GM12801 (cell line): ENCODE measurements around the gene ZGLP1.

Experiments
- TF ChIP-seq, protein P1 (sequence below): IDR thresholded peaks from one replicate; pipeline ENCODE4 v1.5.1; 2011; ENCODE audit warnings: control low read depth; ENCODE audit not compliant: insufficient read length; ENCODE audit errors: extremely low read depth

The ZGLP1 gene

DNA sequence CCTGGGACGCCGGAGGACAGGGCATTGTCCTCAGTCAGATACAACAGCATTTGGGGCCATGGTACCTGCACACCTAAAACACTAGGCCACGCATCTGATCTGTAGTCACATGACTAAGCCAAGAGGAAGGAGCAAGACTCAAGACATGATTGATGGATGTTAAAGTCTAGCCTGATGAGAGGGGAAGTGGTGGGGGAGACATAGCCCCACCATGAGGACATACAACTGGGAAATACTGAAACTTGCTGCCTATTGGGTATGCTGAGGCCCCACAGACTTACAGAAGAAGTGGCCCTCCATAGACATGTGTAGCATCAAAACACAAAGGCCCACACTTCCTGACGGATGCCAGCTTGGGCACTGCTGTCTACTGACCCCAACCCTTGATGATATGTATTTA is 24.2 kb downstream of the ZGLP1 start:
- TF ChIP-seq, protein P1, sequence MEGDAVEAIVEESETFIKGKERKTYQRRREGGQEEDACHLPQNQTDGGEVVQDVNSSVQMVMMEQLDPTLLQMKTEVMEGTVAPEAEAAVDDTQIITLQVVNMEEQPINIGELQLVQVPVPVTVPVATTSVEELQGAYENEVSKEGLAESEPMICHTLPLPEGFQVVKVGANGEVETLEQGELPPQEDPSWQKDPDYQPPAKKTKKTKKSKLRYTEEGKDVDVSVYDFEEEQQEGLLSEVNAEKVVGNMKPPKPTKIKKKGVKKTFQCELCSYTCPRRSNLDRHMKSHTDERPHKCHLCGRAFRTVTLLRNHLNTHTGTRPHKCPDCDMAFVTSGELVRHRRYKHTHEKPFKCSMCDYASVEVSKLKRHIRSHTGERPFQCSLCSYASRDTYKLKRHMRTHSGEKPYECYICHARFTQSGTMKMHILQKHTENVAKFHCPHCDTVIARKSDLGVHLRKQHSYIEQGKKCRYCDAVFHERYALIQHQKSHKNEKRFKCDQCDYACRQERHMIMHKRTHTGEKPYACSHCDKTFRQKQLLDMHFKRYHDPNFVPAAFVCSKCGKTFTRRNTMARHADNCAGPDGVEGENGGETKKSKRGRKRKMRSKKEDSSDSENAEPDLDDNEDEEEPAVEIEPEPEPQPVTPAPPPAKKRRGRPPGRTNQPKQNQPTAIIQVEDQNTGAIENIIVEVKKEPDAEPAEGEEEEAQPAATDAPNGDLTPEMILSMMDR, result no peak

DNA sequence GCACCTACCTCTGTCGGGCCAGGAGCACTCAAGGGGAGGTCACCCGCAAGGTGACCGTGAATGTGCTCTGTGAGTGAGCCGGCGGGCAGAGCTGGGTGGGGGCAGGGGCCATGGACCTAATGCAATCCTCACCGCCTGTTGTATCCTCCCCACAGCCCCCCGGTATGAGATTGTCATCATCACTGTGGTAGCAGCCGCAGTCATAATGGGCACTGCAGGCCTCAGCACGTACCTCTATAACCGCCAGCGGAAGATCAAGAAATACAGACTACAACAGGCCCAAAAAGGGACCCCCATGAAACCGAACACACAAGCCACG is 24.7 kb downstream of the ZGLP1 start:
- TF ChIP-seq, protein P1, result no peak

DNA sequence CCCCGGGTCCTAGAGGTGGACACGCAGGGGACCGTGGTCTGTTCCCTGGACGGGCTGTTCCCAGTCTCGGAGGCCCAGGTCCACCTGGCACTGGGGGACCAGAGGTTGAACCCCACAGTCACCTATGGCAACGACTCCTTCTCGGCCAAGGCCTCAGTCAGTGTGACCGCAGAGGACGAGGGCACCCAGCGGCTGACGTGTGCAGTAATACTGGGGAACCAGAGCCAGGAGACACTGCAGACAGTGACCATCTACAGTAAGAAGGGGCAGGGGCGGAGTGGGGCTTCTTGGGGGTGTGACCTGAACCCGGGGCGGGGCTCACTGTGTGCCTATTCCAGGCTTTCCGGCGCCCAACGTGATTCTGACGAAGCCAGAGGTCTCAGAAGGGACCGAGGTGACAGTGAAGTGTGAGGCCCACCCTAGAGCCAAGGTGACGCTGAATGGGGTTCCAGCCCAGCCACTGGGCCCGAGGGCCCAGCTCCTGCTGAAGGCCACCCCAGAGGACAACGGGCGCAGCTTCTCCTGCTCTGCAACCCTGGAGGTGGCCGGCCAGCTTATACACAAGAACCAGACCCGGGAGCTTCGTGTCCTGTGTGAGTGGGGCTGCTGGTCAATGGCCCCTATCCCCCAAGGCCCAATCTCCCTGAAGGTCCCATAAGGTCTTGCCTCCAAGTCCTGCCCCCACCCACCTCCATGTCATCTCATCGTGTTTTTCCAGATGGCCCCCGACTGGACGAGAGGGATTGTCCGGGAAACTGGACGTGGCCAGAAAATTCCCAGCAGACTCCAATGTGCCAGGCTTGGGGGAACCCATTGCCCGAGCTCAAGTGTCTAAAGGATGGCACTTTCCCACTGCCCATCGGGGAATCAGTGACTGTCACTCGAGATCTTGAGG is 25.3 kb downstream of the ZGLP1 start:
- TF ChIP-seq, protein P1, result no peak

DNA sequence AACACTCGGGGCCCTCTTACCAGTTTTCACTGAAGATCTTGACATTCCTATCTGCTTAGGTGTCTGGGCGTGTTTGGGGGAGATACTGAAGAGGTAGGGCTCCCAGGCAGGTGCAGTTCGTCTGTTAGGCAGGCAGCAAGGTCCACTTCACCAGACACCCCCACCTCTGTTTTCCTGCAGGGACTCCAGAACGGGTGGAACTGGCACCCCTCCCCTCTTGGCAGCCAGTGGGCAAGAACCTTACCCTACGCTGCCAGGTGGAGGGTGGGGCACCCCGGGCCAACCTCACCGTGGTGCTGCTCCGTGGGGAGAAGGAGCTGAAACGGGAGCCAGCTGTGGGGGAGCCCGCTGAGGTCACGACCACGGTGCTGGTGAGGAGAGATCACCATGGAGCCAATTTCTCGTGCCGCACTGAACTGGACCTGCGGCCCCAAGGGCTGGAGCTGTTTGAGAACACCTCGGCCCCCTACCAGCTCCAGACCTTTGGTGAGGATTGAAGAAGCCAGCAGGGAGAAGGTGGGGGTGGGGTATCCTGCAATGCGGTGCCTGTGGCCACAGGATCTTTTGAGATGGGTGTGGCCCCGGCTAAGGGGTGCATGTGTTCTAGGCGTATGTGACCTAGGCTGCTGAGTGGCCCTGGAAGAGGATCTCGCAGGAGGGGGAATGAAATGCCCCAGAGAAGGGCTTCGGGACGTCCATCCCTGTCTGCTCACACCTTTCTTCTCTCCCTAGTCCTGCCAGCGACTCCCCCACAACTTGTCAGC is 26.1 kb downstream of the ZGLP1 start:
- TF ChIP-seq, protein P1, result no peak

DNA sequence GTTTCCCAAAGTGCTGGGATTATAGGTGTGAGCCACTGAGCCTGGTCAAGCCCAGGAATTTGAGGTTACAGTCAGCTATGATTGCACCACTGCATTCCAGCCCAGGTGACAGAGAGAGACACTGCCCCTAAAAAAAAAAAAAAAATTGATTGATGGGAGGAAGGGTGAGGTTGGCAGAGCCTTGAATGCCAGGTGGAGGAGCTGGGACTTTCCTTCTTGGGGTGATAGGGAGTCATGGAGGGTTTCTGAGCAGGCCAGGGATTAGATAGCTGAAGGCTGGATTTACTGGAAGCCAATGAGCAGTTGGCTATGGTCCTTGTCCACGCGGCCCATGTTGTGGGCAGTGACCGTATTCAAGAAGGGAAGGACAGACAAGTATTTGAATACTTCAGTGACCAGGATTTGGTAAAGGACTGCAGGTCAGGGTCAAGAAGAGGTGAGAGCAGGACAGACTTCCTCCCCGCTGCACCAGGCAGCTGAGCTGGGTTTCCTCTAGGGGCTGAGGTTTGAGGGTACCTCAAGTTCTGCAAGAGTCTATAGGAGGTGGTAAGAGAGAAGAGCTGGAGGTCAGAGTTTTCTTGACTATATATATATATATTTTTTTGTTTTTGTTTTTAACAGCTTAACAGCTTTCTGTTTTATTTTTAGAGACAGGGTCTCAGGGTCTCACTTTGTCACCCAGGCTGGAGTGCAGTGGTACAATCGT is 29.7 kb downstream of the ZGLP1 start:
- TF ChIP-seq, protein P1, result no peak

DNA sequence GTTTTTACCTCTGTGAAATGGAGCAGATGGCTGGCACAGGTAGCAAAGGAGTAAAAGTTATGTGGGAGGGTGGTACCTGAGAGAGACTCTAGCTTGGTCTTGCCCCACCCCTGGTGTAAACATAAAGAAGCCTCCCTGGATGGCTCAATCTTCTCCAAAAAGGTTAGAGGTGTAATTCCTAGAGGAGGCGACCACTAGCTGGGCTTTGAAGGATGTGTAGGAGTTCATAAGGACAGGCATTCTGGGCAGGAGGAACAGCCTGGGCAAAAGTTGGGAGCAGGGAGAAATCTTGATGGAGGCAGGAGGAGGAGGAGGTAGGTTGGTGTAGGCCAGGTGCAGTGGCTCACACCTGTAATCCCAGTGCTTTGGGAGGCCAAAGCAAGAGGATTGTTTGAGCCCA is 30.7 kb downstream of the ZGLP1 start:
- TF ChIP-seq, protein P1, result no peak
